ENCODE results near the gene ACKR1.

- no peak for TF ChIP-seq MXI1 (IDR thresholded peaks at IDR 0.05; ENCODE audit: low read depth, low read length)
- TF ChIP-seq, protein P1, sequence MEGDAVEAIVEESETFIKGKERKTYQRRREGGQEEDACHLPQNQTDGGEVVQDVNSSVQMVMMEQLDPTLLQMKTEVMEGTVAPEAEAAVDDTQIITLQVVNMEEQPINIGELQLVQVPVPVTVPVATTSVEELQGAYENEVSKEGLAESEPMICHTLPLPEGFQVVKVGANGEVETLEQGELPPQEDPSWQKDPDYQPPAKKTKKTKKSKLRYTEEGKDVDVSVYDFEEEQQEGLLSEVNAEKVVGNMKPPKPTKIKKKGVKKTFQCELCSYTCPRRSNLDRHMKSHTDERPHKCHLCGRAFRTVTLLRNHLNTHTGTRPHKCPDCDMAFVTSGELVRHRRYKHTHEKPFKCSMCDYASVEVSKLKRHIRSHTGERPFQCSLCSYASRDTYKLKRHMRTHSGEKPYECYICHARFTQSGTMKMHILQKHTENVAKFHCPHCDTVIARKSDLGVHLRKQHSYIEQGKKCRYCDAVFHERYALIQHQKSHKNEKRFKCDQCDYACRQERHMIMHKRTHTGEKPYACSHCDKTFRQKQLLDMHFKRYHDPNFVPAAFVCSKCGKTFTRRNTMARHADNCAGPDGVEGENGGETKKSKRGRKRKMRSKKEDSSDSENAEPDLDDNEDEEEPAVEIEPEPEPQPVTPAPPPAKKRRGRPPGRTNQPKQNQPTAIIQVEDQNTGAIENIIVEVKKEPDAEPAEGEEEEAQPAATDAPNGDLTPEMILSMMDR (IDR thresholded peaks at IDR 0.05), result no peak
- no peak for TF ChIP-seq PBX3 (IDR thresholded peaks at IDR 0.05)
- no peak for TF ChIP-seq MAX (IDR thresholded peaks at IDR 0.05; ENCODE audit: low read depth)
- TF ChIP-seq YY1 (IDR thresholded peaks at IDR 0.05; ENCODE audit: low read depth), result no peak
- TF ChIP-seq FOSL2 (IDR thresholded peaks at IDR 0.05; ENCODE audit: borderline replicate concordance, low read depth), result no peak
- no peak for TF ChIP-seq ELF1 (IDR thresholded peaks at IDR 0.05)
- no peak for TF ChIP-seq POLR2AphosphoS5 (IDR thresholded peaks at IDR 0.05; ENCODE audit: low read depth, low read length)
These were observed 14.3 kb downstream of the ACKR1 start for GRCh38 chr1:159218649-159219636.
